ENCODE measurements around the gene NT5DC3.

NT5DC3 gene

GRCh38 chr12:103807561-103808238, 33.3 kb downstream of the NT5DC3 start:
- no peak for DNase-seq

GRCh38 chr12:103806803-103807202, 34.2 kb downstream of the NT5DC3 start:
- no peak for DNase-seq

- no peak for DNase-seq
Observed at GRCh38 chr12:103805655-103806360, 35.2 kb downstream of the NT5DC3 start.

GRCh38 chr12:103803847-103804246, 37.2 kb downstream of the NT5DC3 start:
- no peak for DNase-seq

- no peak for DNase-seq
Observed at GRCh38 chr12:103802586-103802886, 38.5 kb downstream of the NT5DC3 start.

- no peak for DNase-seq
Observed at GRCh38 chr12:103801709-103802585, 39.1 kb downstream of the NT5DC3 start.

GRCh38 chr12:103799857-103800771, 40.9 kb downstream of the NT5DC3 start:
- DNase-seq: peak; percentile 35

- DNase-seq: no peak
Observed at GRCh38 chr12:103799504-103799856, 41.6 kb downstream of the NT5DC3 start.

- DNase-seq: no peak
Observed at GRCh38 chr12:103798586-103798985, 42.4 kb downstream of the NT5DC3 start.

GRCh38 chr12:103794309-103795213, 46.5 kb downstream of the NT5DC3 start:
- DNase-seq: no peak

- DNase-seq: no peak
Observed at GRCh38 chr12:103793512-103794045, 47.5 kb downstream of the NT5DC3 start.

GRCh38 chr12:103793046-103793445, 48.0 kb downstream of the NT5DC3 start:
- no peak for DNase-seq

- no peak for DNase-seq
Observed at GRCh38 chr12:103791350-103791920, 49.6 kb downstream of the NT5DC3 start.

GRCh38 chr12:103786201-103786600, 54.8 kb downstream of the NT5DC3 start:
- no peak for DNase-seq

GRCh38 chr12:103785243-103786031, 55.6 kb downstream of the NT5DC3 start:
- DNase-seq: no peak

- DNase-seq: no peak
Observed at GRCh38 chr12:103783744-103784664, 57.0 kb downstream of the NT5DC3 start.

GRCh38 chr12:103782399-103782798, 58.6 kb downstream of the NT5DC3 start:
- DNase-seq: no peak

- DNase-seq: peak; percentile 81
Observed at GRCh38 chr12:103780992-103781391, 60.0 kb downstream of the NT5DC3 start.

- DNase-seq: no peak
Observed at GRCh38 chr12:103780093-103780440, 61.0 kb downstream of the NT5DC3 start.
